Loucy (cell line): ENCODE results near the gene SETBP1.

Source experiments
- EZH2phosphoT487 ChIP-seq: fragments of 200-600 bp; IDR thresholded peaks from 2 replicates; pipeline ENCODE4 v1.6.1; 2018; ENCODE audit warnings: antibody characterized with exemption, mild to moderate bottlenecking, moderate library complexity, borderline replicate concordance
- TF ChIP-seq, protein P1 (sequence below): fragments of 200-600 bp; sonication (generic); conservative IDR thresholded peaks from 2 replicates; pipeline ENCODE4 v1.5.1; 2014; ENCODE audit warnings: mild to moderate bottlenecking, antibody characterized with exemption, low read length

DNA sequence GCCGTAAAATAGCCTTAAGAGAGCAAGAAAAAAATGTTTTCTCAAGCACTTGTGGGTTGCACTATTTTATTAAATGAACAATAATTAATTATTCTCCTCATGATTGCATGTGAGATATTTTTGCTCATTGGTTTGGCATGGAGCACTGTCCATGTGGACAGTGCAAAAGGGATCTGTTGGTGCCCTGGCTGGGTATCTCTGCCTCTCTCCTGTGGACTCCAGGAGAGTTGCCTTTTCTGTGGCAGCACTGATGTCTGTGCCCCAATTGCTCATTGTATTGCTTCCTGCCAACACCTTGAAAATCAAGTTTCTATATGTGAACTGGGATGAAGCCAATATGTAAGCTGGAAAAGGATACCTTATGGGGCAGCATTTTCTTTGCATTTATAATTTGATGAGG, 131.7 kb downstream of the SETBP1 start:
- TF ChIP-seq, protein P1, sequence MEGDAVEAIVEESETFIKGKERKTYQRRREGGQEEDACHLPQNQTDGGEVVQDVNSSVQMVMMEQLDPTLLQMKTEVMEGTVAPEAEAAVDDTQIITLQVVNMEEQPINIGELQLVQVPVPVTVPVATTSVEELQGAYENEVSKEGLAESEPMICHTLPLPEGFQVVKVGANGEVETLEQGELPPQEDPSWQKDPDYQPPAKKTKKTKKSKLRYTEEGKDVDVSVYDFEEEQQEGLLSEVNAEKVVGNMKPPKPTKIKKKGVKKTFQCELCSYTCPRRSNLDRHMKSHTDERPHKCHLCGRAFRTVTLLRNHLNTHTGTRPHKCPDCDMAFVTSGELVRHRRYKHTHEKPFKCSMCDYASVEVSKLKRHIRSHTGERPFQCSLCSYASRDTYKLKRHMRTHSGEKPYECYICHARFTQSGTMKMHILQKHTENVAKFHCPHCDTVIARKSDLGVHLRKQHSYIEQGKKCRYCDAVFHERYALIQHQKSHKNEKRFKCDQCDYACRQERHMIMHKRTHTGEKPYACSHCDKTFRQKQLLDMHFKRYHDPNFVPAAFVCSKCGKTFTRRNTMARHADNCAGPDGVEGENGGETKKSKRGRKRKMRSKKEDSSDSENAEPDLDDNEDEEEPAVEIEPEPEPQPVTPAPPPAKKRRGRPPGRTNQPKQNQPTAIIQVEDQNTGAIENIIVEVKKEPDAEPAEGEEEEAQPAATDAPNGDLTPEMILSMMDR, result no peak
- TF ChIP-seq EZH2phosphoT487, result no peak
